DOHH2 (cell line): ENCODE data around the gene APBA2.

ENCODE experiments used
- H3F3A ChIP-seq: fragments of 200-600 bp; sonication (generic), shearing (Covaris generic); 2 replicates; pipeline ENCODE4 v1.6.0; 2016; ENCODE audit warnings: antibody characterized with exemption, mild to moderate bottlenecking; ENCODE audit not compliant: control insufficient read depth, insufficient read depth
- H3K27ac ChIP-seq: fragments of 200-600 bp; sonication (generic); 2 replicates; pipeline ENCODE4 v1.5.1; 2014; ENCODE audit warnings: low read depth, mild to moderate bottlenecking, low read length, moderate library complexity
- H3K27me3 ChIP-seq: fragments of 200-600 bp; sonication (generic); 2 replicates; pipeline ENCODE4 v1.6.1; 2014; ENCODE audit warnings: mild to moderate bottlenecking, low read length, mixed read lengths; ENCODE audit not compliant: control insufficient read depth
- H3K36me3 ChIP-seq: fragments of 200-600 bp; sonication (generic); 2 replicates; pipeline ENCODE4 v1.6.1; 2014; ENCODE audit warnings: mild to moderate bottlenecking, low read length, moderate library complexity, mixed read lengths; ENCODE audit not compliant: control insufficient read depth
- H3K4me1 ChIP-seq: fragments of 200-600 bp; sonication (generic); 2 replicates; pipeline ENCODE4 v1.6.1; 2014; ENCODE audit warnings: mild to moderate bottlenecking, low read length, mixed read lengths; ENCODE audit not compliant: control insufficient read depth
- H3K4me2 ChIP-seq: fragments of 200-600 bp; sonication (generic); 2 replicates; pipeline ENCODE4 v1.6.0; 2014; ENCODE audit warnings: mild to moderate bottlenecking, low read length, moderate library complexity
- H3K4me3 ChIP-seq: fragments of 200-600 bp; sonication (generic); 2 replicates; pipeline ENCODE4 v1.5.1; 2014; ENCODE audit warnings: mild to moderate bottlenecking, low read length, mixed read lengths
- H3K79me2 ChIP-seq: fragments of 200-600 bp; sonication (generic); 2 replicates; pipeline ENCODE4 v1.6.1; 2014; ENCODE audit warnings: mild to moderate bottlenecking, low read length, mixed read lengths; ENCODE audit not compliant: control insufficient read depth
- H3K9me2 ChIP-seq: fragments of 200-600 bp; sonication (generic); replicated peaks from 2 replicates; pipeline ENCODE4 v1.6.1; 2014; ENCODE audit warnings: mild to moderate bottlenecking, low read length, mixed read lengths; ENCODE audit not compliant: control insufficient read depth
- H3K9me3 ChIP-seq: fragments of 200-600 bp; sonication (generic); 2 replicates; pipeline ENCODE4 v1.6.1; 2014; ENCODE audit warnings: antibody characterized with exemption, low read length, mixed read lengths; ENCODE audit not compliant: control insufficient read depth, insufficient read depth
- H4K20me1 ChIP-seq: fragments of 200-600 bp; sonication (generic); 2 replicates; pipeline ENCODE4 v1.6.0; 2014; ENCODE audit warnings: low read depth, mild to moderate bottlenecking, antibody characterized with exemption, low read length, moderate library complexity; ENCODE audit not compliant: control insufficient read depth, insufficient read depth
- EZH2phosphoT487 ChIP-seq: fragments of 200-600 bp; sonication (generic); IDR thresholded peaks from 2 replicates; pipeline ENCODE4 v1.6.1; 2017; ENCODE audit warnings: borderline replicate concordance, mild to moderate bottlenecking, antibody characterized with exemption, low read length, moderate library complexity, mixed read lengths
- TF ChIP-seq, protein P1 (sequence below): fragments of 200-600 bp; sonication (generic); IDR thresholded peaks from one replicate; pipeline ENCODE4 v1.5.1; 2014; ENCODE audit warnings: antibody characterized with exemption, mild to moderate bottlenecking, low read depth, low read length; ENCODE audit not compliant: poor library complexity, severe bottlenecking

Gene APBA2

GRCh38 chr15:28915041-28915810 lies 29.5 kb downstream of the APBA2 start:
- Histone ChIP-seq H3K4me3 (no peak overlapping the region), H4K20me1 (no peaks in the 10 kb centered on the region), H3F3A (no peaks in the 10 kb centered on the region), H3K36me3 (no peaks in the 10 kb centered on the region), H3K27me3 (no peaks in the 10 kb centered on the region), H3K79me2 (no peaks in the 10 kb centered on the region), H3K9me2 (no peaks in the 10 kb centered on the region), H3K4me2 (no peak overlapping the region), H3K4me1 (no peaks in the 10 kb centered on the region), H3K27ac (no peak overlapping the region), H3K9me3 (no peaks in the 10 kb centered on the region)
- no peak for TF ChIP-seq EZH2phosphoT487
- TF ChIP-seq, protein P1, sequence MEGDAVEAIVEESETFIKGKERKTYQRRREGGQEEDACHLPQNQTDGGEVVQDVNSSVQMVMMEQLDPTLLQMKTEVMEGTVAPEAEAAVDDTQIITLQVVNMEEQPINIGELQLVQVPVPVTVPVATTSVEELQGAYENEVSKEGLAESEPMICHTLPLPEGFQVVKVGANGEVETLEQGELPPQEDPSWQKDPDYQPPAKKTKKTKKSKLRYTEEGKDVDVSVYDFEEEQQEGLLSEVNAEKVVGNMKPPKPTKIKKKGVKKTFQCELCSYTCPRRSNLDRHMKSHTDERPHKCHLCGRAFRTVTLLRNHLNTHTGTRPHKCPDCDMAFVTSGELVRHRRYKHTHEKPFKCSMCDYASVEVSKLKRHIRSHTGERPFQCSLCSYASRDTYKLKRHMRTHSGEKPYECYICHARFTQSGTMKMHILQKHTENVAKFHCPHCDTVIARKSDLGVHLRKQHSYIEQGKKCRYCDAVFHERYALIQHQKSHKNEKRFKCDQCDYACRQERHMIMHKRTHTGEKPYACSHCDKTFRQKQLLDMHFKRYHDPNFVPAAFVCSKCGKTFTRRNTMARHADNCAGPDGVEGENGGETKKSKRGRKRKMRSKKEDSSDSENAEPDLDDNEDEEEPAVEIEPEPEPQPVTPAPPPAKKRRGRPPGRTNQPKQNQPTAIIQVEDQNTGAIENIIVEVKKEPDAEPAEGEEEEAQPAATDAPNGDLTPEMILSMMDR, result no peak

DNA sequence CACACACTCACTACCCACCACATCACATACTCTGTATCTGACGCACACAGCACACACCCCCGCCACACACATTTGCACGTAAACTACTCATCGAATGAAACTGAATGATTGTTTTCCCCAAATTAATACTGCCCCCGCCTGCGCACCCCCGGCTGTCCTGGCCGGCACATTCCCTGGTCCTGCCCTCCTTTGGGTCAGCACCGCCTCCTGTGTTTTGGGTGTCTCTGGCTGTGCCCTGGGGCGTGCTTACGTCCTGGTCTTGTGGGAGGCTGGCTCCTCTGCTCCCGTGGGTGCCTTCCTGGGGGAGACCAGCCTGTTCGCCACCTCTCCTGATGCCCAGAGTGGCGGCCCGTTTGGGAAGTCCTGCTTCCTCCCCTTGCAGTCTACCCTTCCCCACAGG lies 30.2 kb downstream of the APBA2 start:
- no peak overlapping the region for H3K4me3 ChIP-seq
- no peaks in the 10 kb centered on the region for H3K9me3 ChIP-seq
- no peaks in the 10 kb centered on the region for H3K79me2 ChIP-seq
- H3F3A ChIP-seq, result no peaks in the 10 kb centered on the region
- no peaks in the 10 kb centered on the region for H3K27me3 ChIP-seq
- no peak overlapping the region for H3K27ac ChIP-seq
- no peaks in the 10 kb centered on the region for H3K36me3 ChIP-seq
- no peaks in the 10 kb centered on the region for H4K20me1 ChIP-seq
- H3K9me2 ChIP-seq, result no peaks in the 10 kb centered on the region
- no peaks in the 10 kb centered on the region for H3K4me1 ChIP-seq
- TF ChIP-seq, protein P1, result no peak
- no peak for TF ChIP-seq EZH2phosphoT487
- no peak overlapping the region for H3K4me2 ChIP-seq

GRCh38 chr15:28917791-28918140 lies 32.0 kb downstream of the APBA2 start:
- no peaks in the 10 kb centered on the region for H3K9me3 ChIP-seq
- H3K36me3 ChIP-seq, result no peaks in the 10 kb centered on the region
- H3K4me3 ChIP-seq, result no peak overlapping the region
- H3K27me3 ChIP-seq, result no peaks in the 10 kb centered on the region
- H3F3A ChIP-seq, result no peaks in the 10 kb centered on the region
- no peaks in the 10 kb centered on the region for H3K4me1 ChIP-seq
- H4K20me1 ChIP-seq, result no peaks in the 10 kb centered on the region
- TF ChIP-seq, protein P1, result no peak
- no peak for TF ChIP-seq EZH2phosphoT487
- no peaks in the 10 kb centered on the region for H3K79me2 ChIP-seq
- H3K27ac ChIP-seq, result no peak overlapping the region
- no peak overlapping the region for H3K4me2 ChIP-seq
- no peaks in the 10 kb centered on the region for H3K9me2 ChIP-seq
